Sciatic nerve (tissue), 2 donors: ENCODE results near the gene PTK7. TPM values are rescaled to one million over a fixed set of nuclear protein-coding genes. Genes with fewer than 3 reads are reported as not detected.

ENCODE experiments used
- ATAC-seq: fragments of 200-7000 bp; cut with Tn5 transposase; one replicate; pipeline ENCODE4 v1.9.1; 2020; ENCODE audit warnings: mild to moderate bottlenecking, moderate library complexity
- DNase-seq: peaks from one replicate; pipeline ENCODE4 v3.0.0-alpha.2; 2020; ENCODE audit warnings: low spot score
- intact Hi-C: fragments of 100-400 bp; cut with DNase I; formaldehyde crosslinking; loops from one replicate; pipeline ENCODE4 v1.14.2; 2022
- total RNA-seq: library from RNA; stranded (reverse); fragmentation: NEBNext Ultra II Directional; extraction: Animal tissue kit (Norgen Biotek cat#: 25700); gene quantifications from one replicate; pipeline ENCODE4 v1.2.1, GENCODE V29; 2021
- donor health status: DM: no; HTN: no; CAD: no.
- donor health status: DM: no; HTN: no; CAD: no.

The PTK7 gene
- total RNA-seq, 1 donor from 2014 or later, result 11.0 TPM

- DNase-seq, result no peak
- intact Hi-C loops, result no loop called here
- no peak for ATAC-seq
Observed at GRCh38 chr6:43185391-43185985, 109.4 kb downstream of the PTK7 start.

DNA sequence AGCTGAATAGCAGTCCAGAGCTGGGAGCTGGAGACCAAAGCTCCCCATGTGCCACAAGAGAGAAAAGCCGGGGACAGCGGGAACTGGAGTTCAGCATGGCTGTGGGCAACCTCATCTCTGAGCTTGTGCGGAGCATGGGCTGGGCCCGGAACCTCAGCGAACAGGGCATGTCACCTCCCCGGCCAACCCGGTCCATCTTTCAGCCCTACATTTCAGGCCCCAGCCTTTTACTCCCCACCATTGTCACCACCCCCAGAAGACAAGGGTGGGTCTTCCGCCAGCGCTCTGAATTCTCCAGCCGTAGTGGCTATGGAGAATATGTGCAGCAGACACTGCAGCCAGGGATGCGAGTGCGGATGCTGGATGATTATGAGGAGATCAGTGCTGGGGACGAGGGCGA is 109.9 kb downstream of the PTK7 start:
- ATAC-seq, result no peak
- DNase-seq, result no peak
- intact Hi-C loops, result no loop called here

DNA sequence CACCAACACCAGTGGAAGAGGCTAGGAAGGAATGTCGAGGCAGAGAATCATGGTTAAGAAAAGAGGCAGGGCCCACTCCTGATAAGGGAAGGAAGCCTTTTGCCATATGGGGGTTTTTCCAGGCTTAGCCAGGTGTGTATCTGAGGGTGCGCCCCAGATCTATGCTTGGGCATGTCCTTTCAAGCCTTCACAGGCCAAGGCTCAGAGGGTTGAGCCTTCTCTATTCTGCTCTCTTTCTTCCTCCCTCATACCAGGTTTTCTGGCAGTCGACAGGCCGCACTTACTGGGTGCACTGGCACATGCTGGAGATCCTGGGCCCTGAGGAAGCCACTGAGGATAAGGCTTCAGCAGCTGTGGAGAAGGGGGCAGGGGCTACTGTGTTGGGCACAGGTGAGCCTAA is 110.6 kb downstream of the PTK7 start:
- intact Hi-C loops, result no loop called here

DNA sequence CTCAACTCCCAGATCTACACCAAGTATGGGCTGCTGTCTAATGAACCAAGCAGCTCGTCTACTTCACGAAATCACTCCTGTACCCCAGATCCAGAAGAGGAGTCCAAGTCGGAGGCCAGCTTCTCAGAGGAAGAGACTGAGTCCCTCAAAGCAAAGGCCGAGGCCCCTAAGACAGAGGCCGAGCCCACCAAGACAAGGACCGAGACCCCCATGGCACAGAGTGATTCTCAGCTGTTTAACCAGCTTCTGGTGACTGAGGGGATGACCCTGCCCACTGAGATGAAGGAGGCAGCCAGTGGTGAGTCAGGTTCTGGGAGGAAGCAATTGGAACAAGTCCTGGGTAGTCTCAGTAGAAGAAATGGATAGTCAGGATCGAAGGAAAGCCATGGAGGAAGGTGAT is 111.7 kb downstream of the PTK7 start:
- intact Hi-C loops, result no loop called here
- no peak for DNase-seq
- no peak for ATAC-seq

More for the DNA sequence above, 110.6 kb downstream of the PTK7 start:
- DNase-seq (no peak), ATAC-seq (no peak)

DNA sequence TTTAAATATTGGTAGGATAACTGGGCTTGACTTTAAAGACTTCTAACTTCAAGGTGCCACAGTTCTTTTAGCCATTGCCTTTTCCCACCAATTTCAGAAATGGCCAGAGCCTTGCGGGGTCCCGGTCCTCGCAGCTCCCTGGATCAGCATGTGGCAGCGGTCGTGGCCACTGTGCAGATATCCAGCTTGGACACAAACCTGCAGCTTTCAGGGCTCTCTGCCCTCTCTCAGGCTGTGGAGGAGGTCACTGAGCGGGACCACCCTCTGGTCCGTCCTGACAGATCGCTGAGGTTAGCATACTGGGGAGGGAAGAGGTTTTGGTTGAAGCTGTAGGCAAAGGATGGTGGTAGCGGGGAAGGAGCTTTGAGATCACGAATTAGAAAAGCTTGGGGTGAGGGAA is 112.3 kb downstream of the PTK7 start:
- intact Hi-C loops, result no loop called here
- ATAC-seq (no peak), DNase-seq (no peak)

DNA sequence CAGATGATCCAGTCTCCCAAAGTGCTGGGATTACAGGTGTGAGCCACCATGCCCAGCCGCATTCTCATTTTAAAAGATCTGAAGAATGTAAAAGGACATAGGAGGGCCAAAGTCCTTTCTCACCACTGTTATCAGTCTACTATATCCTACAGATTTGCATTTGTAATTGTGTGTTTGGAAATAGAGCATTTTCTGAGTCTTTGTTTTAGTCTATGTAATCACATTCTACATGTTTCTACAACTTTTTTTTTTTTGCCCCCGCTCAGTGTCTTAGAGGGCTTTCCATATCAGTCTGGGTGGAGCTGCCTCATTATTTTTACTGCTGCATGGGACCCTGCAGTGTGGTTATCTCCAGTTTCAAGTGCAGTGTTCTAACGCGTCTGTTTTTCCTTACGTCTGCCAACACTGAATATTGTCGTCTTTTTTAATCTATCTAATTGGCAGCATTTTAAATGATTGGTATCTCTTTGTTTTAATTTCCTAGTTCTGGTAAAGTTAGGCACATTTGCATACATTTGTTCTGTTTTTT is 113.7 kb downstream of the PTK7 start:
- intact Hi-C loops, result no loop called here

GRCh38 chr6:43192911-43193310 is 116.8 kb downstream of the PTK7 start:
- no peak for ATAC-seq
- intact Hi-C loops, result no loop called here
- no peak for DNase-seq

More for the DNA sequence above, 113.7 kb downstream of the PTK7 start:
- ATAC-seq (no peak), DNase-seq (no peak)

GRCh38 chr6:43193929-43194328 is 117.8 kb downstream of the PTK7 start:
- intact Hi-C loops, result no loop called here
- ATAC-seq (no peak), DNase-seq (no peak)

DNA sequence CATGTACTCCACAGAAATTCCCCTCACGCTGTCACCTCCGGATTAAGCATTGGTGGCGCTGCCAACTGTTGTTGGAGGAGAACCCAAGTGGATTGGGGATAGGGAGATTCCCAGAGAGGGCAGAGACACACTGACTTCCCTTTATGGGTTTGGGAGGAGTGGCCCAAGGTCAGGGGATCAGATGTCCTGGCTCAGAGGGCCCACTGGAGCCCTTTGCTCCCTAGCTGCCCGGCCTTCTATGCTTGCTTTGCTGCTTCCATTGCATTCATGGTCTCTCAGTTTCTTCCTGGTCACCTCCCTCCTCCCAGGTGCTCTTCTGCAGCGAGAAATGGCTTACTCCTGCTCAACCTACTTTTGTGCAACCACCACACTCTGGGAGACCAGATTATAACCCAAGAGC is 120.2 kb downstream of the PTK7 start:
- intact Hi-C loops, result no loop called here
- ATAC-seq (no peak), DNase-seq (no peak)

DNA sequence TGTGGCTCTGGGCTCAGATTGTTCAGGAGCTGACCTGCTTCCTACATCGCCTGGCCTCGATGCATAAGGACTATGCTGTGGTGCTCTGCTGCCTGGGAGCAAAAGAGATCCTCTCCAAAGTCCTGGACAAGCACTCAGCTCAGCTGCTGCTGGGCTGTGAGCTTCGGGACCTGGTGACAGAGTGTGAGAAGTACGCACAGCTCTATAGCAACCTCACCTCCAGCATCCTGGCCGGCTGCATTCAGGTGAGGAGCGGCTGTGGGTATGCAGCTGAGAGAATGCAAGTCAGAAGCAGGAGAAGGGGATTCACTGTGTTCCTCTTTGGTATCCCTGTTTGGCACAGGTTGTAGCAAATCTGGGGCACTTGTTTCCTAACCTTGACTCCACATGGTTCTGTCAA is 123.8 kb downstream of the PTK7 start:
- intact Hi-C loops, result no loop called here
- ATAC-seq, result no peak
- DNase-seq, result no peak

DNA sequence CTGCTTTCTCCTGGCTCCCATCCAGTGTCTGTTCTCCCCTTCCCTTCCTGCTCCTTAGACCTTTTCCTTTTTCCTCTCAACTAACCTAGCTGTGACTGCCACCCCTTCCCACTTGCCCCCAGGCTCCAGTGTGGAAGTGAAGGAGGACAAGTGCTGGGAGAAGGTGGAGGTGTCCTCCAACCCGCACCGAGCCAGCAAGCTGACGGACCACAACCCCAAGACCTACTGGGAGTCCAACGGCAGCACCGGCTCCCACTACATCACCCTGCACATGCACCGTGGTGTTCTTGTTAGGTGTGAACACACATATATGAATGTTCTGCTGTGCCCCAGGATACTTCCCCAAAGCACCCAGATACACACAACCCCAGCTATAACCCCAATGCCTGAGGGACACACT is 124.4 kb downstream of the PTK7 start:
- ATAC-seq, result no peak
- intact Hi-C loops, result no loop called here
- DNase-seq, result no peak

DNA sequence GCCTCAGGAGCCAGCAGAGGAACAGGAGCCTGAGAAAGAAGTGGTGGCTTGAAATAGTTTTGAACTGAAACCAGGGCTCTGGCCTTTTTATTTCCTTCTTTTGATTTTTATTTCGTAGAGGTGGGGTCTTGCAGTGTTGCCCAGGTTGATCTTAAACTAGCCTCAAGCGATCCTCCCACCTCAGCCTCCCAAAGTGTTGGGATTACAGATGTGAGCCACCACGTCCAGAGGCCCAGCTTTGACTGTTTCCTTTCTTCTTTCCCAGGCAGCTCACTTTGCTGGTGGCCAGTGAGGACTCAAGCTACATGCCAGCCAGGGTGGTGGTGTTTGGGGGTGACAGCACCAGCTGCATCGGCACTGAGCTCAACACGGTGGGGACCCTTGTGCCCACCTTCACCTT is 126.3 kb downstream of the PTK7 start:
- DNase-seq, result no peak
- ATAC-seq, result no peak
- intact Hi-C loops, result no loop called here

GRCh38 chr6:43203029-43203717 is 127.1 kb downstream of the PTK7 start:
- ATAC-seq (no peak), DNase-seq (no peak)
- intact Hi-C loops, result no loop called here

DNA sequence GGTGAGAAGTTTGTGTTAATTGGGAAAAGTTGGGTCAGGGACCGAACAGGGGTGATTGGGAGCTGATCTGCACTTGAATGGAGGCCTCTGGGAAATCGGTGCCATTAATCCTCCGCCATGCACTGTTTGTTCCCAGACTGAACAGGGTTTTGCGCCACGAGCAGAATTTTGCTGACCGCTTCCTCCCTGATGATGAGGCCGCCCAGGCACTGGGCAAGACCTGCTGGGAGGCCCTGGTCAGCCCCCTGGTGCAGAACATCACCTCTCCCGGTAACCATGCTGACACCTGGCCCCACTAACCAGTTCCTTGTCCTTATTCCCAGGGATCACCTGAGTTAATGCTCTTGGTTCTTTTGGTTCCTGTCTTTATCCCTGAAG is 127.6 kb downstream of the PTK7 start:
- intact Hi-C loops, result no loop called here
- no peak for ATAC-seq
- no peak for DNase-seq

- no peak for ATAC-seq
- DNase-seq, result no peak
- intact Hi-C loops, result no loop called here
Observed at GRCh38 chr6:43204271-43205105, 128.4 kb downstream of the PTK7 start.

DNA sequence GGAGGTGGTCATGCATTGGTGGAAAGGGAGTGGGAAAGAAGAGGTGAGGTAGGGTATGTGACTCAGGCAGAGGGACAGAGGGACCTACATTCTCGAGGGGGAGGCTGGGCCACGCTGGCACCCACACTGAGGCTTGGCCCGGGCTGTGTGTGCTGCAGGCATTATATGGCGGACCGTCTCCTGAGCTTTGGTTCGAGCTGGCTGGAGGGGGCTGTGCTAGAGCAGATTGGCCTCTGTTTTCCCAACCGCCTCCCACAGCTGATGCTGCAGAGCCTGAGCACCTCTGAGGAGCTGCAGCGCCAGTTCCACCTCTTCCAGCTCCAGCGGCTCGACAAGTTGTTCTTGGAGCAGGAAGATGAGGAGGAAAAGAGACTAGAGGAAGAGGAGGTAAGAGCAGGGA is 129.7 kb downstream of the PTK7 start:
- no peak for DNase-seq

DNA sequence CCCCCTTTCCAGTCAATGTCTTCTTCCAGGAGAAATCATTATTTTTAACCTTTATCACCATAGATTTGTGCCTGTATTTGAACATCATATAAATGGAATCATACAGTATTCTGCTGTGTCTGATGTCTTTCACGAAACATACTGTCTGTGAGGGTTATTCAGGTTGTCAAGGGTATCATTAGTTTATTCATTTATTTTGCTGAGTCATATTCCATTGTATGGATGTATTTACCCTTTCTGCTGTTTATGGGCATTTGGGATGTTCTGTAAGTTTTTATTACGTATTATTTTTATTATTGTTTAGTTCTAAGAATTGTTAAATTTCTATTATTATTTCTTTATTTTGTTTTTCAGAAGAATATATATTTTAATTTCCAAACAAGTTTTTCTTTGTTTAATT is 131.2 kb downstream of the PTK7 start:
- ATAC-seq (no peak), DNase-seq (no peak)
- intact Hi-C loops, result no loop called here

More for the DNA sequence above, 129.7 kb downstream of the PTK7 start:
- ATAC-seq, result no peak
- intact Hi-C loops, result no loop called here
